SK-N-SH treated with all-trans-retinoic acid at 6 μM for 48 hours (cell line): ENCODE results near the gene LRRC36.
"Not testable (repeated sequence)": the region's sequence is repeated elsewhere in the genome, so short reads cannot be mapped to it uniquely, and the experiment has no call there.

Experiments used
- ATAC-seq: fragments of 200-7000 bp; cut with Tn5 transposase; 3 replicates; pipeline ENCODE4 v1.9.1; 2020; ENCODE audit warnings: mild to moderate bottlenecking, moderate library complexity
- ARNTL ChIP-seq: fragments of 450-650 bp; formaldehyde crosslinking; IDR thresholded peaks from 2 replicates; pipeline ENCODE4 v1.5.0; 2020; ENCODE audit warnings: low read depth, mild to moderate bottlenecking, moderate library complexity, borderline replicate concordance
- BACH2 ChIP-seq: fragments of 250-450 bp; sonication (Bioruptor Pico); IDR thresholded peaks from 2 replicates; pipeline ENCODE4 v1.9.0; 2021; ENCODE audit warnings: mild to moderate bottlenecking, borderline replicate concordance
- CSDC2 ChIP-seq: fragments of 250-450 bp; sonication (Bioruptor Pico); IDR thresholded peaks from 2 replicates; pipeline ENCODE4 v1.5.0; 2020; ENCODE audit warnings: mild to moderate bottlenecking, moderate library complexity
- ESRRG ChIP-seq: fragments of 250-450 bp; sonication (Bioruptor Pico); IDR thresholded peaks from 2 replicates; pipeline ENCODE4 v1.6.1; 2021; ENCODE audit warnings: mild to moderate bottlenecking
- GLIS3 ChIP-seq: fragments of 250-450 bp; sonication (Bioruptor Pico); IDR thresholded peaks from 2 replicates; pipeline ENCODE4 v1.5.0; 2020; ENCODE audit warnings: mild to moderate bottlenecking, moderate library complexity
- ISL1 ChIP-seq: fragments of 250-450 bp; sonication (Bioruptor Pico); IDR thresholded peaks from 2 replicates; pipeline ENCODE4 v2.1.2; 2022; ENCODE audit warnings: mild to moderate bottlenecking, moderate library complexity
- OSR1 ChIP-seq: fragments of 250-450 bp; sonication (Bioruptor Pico); IDR thresholded peaks from 2 replicates; pipeline ENCODE4 v1.8.0; 2022; ENCODE audit warnings: moderate library complexity, mild to moderate bottlenecking, inconsistent platforms
- PPARA ChIP-seq: fragments of 250-450 bp; sonication (Bioruptor Pico); IDR thresholded peaks from 2 replicates; pipeline ENCODE4 v1.5.0; 2020; ENCODE audit warnings: mild to moderate bottlenecking, borderline replicate concordance
- RARB ChIP-seq: fragments of 250-450 bp; sonication (Bioruptor Pico); IDR thresholded peaks from 2 replicates; pipeline ENCODE4 v1.8.0; 2021; ENCODE audit warnings: mild to moderate bottlenecking, moderate library complexity
- SNAI2 ChIP-seq: fragments of 250-450 bp; sonication (Bioruptor Pico); IDR thresholded peaks from 2 replicates; pipeline ENCODE4 v1.5.0; 2020; ENCODE audit warnings: mild to moderate bottlenecking, moderate library complexity
- TCF4 ChIP-seq: fragments of 250-450 bp; sonication (Bioruptor Pico); IDR thresholded peaks from 2 replicates; pipeline ENCODE4 v1.8.0; 2021; ENCODE audit warnings: mild to moderate bottlenecking, moderate library complexity, borderline replicate concordance
- TOX ChIP-seq: fragments of 250-450 bp; sonication (Bioruptor Pico); IDR thresholded peaks from 2 replicates; pipeline ENCODE4 v1.8.0; 2021; ENCODE audit warnings: mild to moderate bottlenecking, moderate library complexity, borderline replicate concordance
- TSHZ2 ChIP-seq: fragments of 250-450 bp; sonication (Bioruptor Pico); IDR thresholded peaks from 2 replicates; pipeline ENCODE4 v1.5.0; 2020; ENCODE audit warnings: mild to moderate bottlenecking, moderate library complexity
- ZC3H10 ChIP-seq: fragments of 250-450 bp; sonication (Bioruptor Pico); IDR thresholded peaks from 2 replicates; pipeline ENCODE4 v1.5.1; 2021; ENCODE audit warnings: mild to moderate bottlenecking, moderate library complexity
- ZFP3 ChIP-seq: fragments of 250-450 bp; sonication (Bioruptor Pico); IDR thresholded peaks from 2 replicates; pipeline ENCODE4 v1.5.0; 2020; ENCODE audit warnings: mild to moderate bottlenecking, moderate library complexity
- ZFP30 ChIP-seq: fragments of 450-650 bp; formaldehyde crosslinking; IDR thresholded peaks from 2 replicates; pipeline ENCODE4 v1.5.0; 2022; ENCODE audit warnings: mild to moderate bottlenecking, moderate library complexity
- ZNF565 ChIP-seq: fragments of 450-650 bp; formaldehyde crosslinking; conservative IDR thresholded peaks from 2 replicates; pipeline ENCODE4 v1.5.0; 2020; ENCODE audit warnings: low read depth, mild to moderate bottlenecking, moderate library complexity
- ZNF70 ChIP-seq: fragments of 450-650 bp; formaldehyde crosslinking; IDR thresholded peaks from 2 replicates; pipeline ENCODE4 v1.5.0; 2020; ENCODE audit warnings: mild to moderate bottlenecking, moderate library complexity
- TF ChIP-seq, protein P1 (sequence below): fragments of 250-450 bp; sonication (Bioruptor Pico); IDR thresholded peaks from 2 replicates; pipeline ENCODE4 v1.5.1; 2020; ENCODE audit warnings: low read depth, mild to moderate bottlenecking, moderate library complexity
- TF ChIP-seq, protein P2 (sequence below): fragments of 250-450 bp; sonication (Bioruptor Pico); IDR thresholded peaks from 2 replicates; pipeline ENCODE4 v1.5.1; 2021; ENCODE audit warnings: mild to moderate bottlenecking, moderate library complexity
- TF ChIP-seq, protein P3 (sequence below): fragments of 250-450 bp; sonication (Bioruptor Pico); IDR thresholded peaks from 2 replicates; pipeline ENCODE4 v1.8.0; 2021; ENCODE audit warnings: low read depth, mild to moderate bottlenecking, moderate library complexity, borderline replicate concordance
- TF ChIP-seq, protein P4 (sequence below): fragments of 250-450 bp; sonication (Bioruptor Pico); IDR thresholded peaks from 2 replicates; pipeline ENCODE4 v1.8.0; 2020; ENCODE audit warnings: mild to moderate bottlenecking, moderate library complexity, borderline replicate concordance

Gene LRRC36

DNA sequence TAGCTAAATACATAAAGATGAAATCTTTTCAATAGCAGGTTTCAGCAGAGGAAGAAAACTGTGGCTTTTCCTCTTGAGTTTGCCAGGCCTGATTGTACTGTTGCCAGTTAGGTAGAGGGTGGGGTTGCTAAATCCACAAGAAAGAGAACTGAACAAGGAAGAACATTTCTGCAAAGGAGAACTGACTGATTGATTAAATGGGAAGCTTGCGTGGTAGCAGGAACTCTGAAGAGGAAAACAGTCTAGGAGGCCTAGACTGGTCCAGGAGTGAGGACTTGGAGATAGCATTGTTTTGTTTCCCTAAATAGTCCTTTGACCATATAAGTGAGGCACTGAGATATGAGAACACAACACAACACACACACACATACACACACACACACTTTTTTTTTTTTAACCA is 18.8 kb downstream of the LRRC36 start (continued):
- TF ChIP-seq OSR1 (CRISPR knock-in tag) (no peak), ARNTL (no peak), ZNF565 (CRISPR knock-in tag) (no peak), PPARA (no peak)
- TF ChIP-seq, protein P1, sequence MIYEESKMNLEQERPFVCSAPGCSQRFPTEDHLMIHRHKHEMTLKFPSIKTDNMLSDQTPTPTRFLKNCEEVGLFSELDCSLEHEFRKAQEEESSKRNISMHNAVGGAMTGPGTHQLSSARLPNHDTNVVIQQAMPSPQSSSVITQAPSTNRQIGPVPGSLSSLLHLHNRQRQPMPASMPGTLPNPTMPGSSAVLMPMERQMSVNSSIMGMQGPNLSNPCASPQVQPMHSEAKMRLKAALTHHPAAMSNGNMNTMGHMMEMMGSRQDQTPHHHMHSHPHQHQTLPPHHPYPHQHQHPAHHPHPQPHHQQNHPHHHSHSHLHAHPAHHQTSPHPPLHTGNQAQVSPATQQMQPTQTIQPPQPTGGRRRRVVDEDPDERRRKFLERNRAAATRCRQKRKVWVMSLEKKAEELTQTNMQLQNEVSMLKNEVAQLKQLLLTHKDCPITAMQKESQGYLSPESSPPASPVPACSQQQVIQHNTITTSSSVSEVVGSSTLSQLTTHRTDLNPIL, result no peak

- TF ChIP-seq, protein P2, sequence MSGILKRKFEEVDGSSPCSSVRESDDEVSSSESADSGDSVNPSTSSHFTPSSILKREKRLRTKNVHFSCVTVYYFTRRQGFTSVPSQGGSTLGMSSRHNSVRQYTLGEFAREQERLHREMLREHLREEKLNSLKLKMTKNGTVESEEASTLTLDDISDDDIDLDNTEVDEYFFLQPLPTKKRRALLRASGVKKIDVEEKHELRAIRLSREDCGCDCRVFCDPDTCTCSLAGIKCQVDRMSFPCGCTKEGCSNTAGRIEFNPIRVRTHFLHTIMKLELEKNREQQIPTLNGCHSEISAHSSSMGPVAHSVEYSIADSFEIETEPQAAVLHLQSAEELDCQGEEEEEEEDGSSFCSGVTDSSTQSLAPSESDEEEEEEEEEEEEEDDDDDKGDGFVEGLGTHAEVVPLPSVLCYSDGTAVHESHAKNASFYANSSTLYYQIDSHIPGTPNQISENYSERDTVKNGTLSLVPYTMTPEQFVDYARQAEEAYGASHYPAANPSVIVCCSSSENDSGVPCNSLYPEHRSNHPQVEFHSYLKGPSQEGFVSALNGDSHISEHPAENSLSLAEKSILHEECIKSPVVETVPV (CRISPR knock-in tag), result no peak
- TF ChIP-seq ESRRG (CRISPR knock-in tag) (no peak), SNAI2 (no peak), ZNF565 (CRISPR knock-in tag) (no peak), ZFP30 (CRISPR knock-in tag) (no peak), RARB (CRISPR knock-in tag) (no peak), BACH2 (CRISPR knock-in tag) (no peak), TSHZ2 (no peak), TCF4 (CRISPR knock-in tag) (no peak), CSDC2 (CRISPR knock-in tag) (no peak), OSR1 (CRISPR knock-in tag) (no peak), PPARA (no peak)
- TF ChIP-seq, protein P3, sequence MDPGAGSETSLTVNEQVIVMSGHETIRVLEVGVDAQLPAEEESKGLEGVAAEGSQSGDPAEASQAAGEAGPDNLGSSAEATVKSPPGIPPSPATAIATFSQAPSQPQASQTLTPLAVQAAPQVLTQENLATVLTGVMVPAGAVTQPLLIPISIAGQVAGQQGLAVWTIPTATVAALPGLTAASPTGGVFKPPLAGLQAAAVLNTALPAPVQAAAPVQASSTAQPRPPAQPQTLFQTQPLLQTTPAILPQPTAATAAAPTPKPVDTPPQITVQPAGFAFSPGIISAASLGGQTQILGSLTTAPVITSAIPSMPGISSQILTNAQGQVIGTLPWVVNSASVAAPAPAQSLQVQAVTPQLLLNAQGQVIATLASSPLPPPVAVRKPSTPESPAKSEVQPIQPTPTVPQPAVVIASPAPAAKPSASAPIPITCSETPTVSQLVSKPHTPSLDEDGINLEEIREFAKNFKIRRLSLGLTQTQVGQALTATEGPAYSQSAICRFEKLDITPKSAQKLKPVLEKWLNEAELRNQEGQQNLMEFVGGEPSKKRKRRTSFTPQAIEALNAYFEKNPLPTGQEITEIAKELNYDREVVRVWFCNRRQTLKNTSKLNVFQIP (CRISPR knock-in tag), result no peak
- TF ChIP-seq, protein P1, result no peak
- no peak for ATAC-seq
Observed at GRCh38 chr16:67346341-67346740, 19.7 kb downstream of the LRRC36 start.

DNA sequence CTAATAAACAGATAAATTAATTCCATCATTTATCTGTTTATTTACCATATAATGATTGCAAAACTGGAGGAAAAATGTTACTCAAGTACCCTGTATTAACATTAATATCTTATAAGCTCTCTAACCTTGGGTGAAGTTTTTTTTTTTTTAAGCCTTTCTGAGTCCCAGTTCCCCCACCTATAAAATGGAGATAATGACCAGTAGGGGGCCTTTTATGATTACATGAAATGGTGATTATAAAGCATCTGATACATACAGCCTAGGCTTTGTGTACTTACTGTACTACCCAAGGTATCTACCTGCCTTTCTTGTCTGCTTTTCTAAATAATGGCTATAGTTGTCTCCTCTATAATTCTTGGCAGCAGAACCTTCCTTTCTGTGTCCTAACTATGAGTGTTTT is 22.6 kb downstream of the LRRC36 start:
- TF ChIP-seq OSR1 (CRISPR knock-in tag) (no peak), PPARA (no peak), BACH2 (CRISPR knock-in tag) (no peak), ZC3H10 (no peak), ZFP3 (no peak), SNAI2 (no peak), RARB (CRISPR knock-in tag) (no peak), ZFP30 (CRISPR knock-in tag) (no peak), ISL1 (CRISPR knock-in tag) (no peak), GLIS3 (CRISPR knock-in tag) (no peak), TCF4 (CRISPR knock-in tag) (no peak)
- ATAC-seq, result peak; percentile 80

- no peak for ATAC-seq
- TF ChIP-seq ZC3H10 (no peak), ESRRG (CRISPR knock-in tag) (no peak), ISL1 (CRISPR knock-in tag) (no peak), TCF4 (CRISPR knock-in tag) (no peak), ZNF70 (CRISPR knock-in tag) (no peak), CSDC2 (CRISPR knock-in tag) (no peak), TOX (CRISPR knock-in tag) (no peak), ZNF565 (CRISPR knock-in tag) (no peak)
- TF ChIP-seq, protein P2 (CRISPR knock-in tag), result no peak
- TF ChIP-seq, protein P3 (CRISPR knock-in tag), result no peak
- TF ChIP-seq, protein P4, sequence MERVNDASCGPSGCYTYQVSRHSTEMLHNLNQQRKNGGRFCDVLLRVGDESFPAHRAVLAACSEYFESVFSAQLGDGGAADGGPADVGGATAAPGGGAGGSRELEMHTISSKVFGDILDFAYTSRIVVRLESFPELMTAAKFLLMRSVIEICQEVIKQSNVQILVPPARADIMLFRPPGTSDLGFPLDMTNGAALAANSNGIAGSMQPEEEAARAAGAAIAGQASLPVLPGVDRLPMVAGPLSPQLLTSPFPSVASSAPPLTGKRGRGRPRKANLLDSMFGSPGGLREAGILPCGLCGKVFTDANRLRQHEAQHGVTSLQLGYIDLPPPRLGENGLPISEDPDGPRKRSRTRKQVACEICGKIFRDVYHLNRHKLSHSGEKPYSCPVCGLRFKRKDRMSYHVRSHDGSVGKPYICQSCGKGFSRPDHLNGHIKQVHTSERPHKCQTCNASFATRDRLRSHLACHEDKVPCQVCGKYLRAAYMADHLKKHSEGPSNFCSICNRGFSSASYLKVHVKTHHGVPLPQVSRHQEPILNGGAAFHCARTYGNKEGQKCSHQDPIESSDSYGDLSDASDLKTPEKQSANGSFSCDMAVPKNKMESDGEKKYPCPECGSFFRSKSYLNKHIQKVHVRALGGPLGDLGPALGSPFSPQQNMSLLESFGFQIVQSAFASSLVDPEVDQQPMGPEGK, result no peak
Observed at GRCh38 chr16:67350324-67350723, 23.7 kb downstream of the LRRC36 start.

DNA sequence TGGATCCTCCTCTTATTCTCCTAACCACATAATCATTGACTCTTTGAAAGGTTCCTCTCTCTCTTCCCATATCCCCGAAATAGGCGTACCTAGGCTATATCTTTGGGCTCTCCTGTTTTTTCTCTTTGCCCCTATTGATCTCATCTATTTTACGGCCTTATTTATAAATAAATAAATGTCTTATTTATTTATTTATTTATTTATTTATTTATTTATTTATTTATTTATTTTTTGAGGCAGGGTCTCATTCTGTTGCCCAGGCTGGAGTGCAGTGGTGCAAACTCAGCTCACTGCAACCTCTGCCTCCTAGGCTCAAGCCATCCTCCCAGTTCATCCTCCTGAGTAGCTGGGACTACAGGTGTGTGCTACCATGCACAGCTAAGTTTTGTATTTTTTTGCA is 25.8 kb downstream of the LRRC36 start:
- not testable (repeated sequence) for ATAC-seq
